Activated CD4-positive, CD25-positive, alpha-beta regulatory T cell (primary cell): ENCODE data around the gene CRYGN.

Experiments used
- DNase-seq, 4 experiments: peaks; one replicate each; lab custom pipeline; 2025; lab: John Stamatoyannopoulos, UW

CRYGN gene

DNA sequence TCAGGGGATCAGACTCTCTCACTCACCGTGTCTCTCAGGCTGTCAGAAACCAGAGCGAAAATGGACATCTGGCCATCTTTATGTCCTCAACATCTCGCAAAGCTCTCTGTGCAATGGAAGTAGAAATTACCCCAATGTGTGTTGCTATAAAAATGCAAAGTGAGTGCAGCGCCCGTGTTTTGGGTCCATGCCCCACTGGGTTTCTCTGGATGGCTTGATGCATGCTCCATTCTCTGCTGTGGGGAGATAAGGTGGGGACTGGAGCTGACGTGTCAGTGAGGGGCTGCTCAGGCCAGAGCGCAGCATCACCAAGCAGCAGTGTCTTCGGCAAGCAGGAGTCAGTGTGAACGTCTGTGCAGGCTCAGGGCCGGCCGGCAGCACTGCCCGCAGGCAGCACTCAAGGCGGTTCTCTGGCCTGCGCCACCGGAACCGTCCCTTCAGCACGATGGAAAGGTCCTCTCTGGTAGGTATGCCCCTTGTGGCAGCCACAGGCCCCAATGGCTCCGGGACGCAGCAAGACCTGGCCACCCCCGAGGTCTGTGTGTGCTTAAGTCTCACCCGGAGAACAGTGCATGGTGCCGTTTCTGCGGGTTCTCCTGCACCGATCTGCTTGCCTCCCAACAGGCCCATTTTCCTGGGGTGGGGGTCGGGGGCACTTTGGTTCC is 60.3 kb downstream of the CRYGN start:
- DNase-seq = no peak

DNA sequence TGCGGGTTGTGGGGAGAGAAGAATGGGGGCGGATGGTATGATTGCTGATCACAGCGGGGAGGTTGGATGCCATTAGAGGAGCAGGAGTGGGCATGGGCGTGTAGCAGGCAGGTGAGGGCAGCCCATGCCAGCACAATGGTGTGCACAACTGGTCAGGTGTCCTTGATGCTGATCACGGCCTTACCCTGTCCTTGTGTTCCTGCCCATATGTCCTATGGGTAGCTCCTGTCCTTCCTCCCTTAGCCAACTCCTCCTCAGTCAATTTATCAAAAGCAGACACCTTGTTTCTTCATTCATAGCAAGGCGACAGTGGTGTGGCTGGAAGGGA is 60.8 kb downstream of the CRYGN start:
- no peak for DNase-seq
